Tibial nerve (tissue), 3 donors: Measurements from ENCODE around the gene IL16.

Experiments used
- POLR2A ChIP-seq, 2 donors: fragments of 450-650 bp; IDR thresholded peaks; one replicate each; pipeline ENCODE4 v1.6.1; 2017; ENCODE audit warnings: antibody characterized with exemption in 2 of 2, mild to moderate bottlenecking in 2 of 2, moderate library complexity in 2 of 2
- TF ChIP-seq, protein P1 (sequence below), 5 experiments: fragments of 200-600 bp in 3 of 5; fragments of 450-650 bp in 2 of 5; sonication (generic) in 3 of 5; IDR thresholded peaks; one replicate each; pipeline ENCODE4 v1.5.1; 2016 to 2019; ENCODE audit warnings: antibody characterized with exemption in 5 of 5, mild to moderate bottlenecking in 3 of 5, moderate library complexity in 2 of 5

DNA sequence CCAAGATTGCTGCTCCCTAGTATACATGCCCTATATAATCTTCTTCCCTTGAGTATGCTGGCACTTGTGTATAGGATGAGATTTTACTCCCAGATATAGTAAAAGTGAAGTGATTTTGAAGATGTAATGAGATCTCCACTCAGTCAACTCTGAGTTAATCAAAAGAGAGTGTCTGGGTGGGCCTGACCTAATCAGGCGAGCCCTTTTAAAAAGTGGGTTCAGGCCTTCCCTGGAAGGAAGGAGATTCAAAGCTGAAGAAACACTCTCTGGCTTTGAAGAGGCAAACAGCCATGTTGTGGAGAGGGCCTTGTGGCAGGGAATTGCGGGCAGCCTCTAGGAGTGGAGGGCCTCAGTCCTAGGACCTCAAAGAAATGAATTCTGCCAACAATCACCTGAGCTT lies 132.8 kb downstream of the IL16 start:
- TF ChIP-seq, protein P1, sequence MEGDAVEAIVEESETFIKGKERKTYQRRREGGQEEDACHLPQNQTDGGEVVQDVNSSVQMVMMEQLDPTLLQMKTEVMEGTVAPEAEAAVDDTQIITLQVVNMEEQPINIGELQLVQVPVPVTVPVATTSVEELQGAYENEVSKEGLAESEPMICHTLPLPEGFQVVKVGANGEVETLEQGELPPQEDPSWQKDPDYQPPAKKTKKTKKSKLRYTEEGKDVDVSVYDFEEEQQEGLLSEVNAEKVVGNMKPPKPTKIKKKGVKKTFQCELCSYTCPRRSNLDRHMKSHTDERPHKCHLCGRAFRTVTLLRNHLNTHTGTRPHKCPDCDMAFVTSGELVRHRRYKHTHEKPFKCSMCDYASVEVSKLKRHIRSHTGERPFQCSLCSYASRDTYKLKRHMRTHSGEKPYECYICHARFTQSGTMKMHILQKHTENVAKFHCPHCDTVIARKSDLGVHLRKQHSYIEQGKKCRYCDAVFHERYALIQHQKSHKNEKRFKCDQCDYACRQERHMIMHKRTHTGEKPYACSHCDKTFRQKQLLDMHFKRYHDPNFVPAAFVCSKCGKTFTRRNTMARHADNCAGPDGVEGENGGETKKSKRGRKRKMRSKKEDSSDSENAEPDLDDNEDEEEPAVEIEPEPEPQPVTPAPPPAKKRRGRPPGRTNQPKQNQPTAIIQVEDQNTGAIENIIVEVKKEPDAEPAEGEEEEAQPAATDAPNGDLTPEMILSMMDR (IDR thresholded peaks at IDR 0.05) = no peak
- TF ChIP-seq POLR2A (IDR thresholded peaks at IDR 0.05) = no peak
